ENCODE data around the gene SORCS2. TPM values are rescaled to one million over a fixed set of nuclear protein-coding genes. Genes with fewer than 3 reads are reported as not detected.

SORCS2 gene
- total RNA-seq, 1 experiment from 2014 or later, result not detected

- in situ Hi-C loops (cut with HindIII; ENCODE audit: low sequenced_read_pairs), result no loop called here
- no peak for DNase-seq (ENCODE audit: low spot score)
Observed at GRCh38 chr4:7421356-7422150, 229.2 kb downstream of the SORCS2 start.

DNA sequence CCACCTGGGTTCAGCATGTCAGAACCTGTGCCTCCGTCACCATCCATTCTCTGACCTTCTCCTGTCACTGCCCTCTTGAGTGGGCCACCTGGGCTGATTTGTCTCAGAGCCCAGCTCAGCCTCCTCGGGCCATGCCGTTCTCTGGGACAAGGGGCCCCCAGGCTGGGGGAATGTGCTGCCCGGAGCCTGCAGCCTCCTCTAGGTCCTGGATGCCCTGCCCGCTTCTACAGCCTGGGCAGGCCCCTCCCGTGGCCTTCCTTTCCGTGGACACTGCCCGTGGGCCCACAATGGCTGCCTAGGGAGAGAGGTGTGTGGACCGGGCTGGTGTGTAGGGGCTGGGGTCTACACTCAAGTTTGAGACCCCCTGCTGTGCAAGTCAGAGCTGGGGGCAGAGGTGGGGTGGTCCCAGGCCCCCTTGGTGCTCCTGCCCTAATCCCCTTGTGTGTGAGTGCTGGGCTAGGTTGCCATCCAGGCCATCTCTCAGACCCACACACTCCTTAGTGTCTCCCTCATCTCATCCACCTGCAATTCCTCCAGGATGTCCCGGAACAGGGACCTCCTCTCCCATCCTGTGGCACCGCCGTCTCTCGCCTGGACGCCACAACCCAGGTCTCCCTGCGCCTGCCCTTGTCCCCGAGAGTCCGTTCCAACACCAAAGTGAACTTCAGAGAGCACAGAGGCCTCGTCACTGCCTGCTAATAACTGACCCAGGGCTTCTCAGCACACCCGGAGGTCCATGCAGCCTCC, 230.0 kb downstream of the SORCS2 start:
- no peak for DNase-seq (ENCODE audit: low spot score)
- in situ Hi-C loops (cut with HindIII; ENCODE audit: low sequenced_read_pairs), result no loop called here

DNA sequence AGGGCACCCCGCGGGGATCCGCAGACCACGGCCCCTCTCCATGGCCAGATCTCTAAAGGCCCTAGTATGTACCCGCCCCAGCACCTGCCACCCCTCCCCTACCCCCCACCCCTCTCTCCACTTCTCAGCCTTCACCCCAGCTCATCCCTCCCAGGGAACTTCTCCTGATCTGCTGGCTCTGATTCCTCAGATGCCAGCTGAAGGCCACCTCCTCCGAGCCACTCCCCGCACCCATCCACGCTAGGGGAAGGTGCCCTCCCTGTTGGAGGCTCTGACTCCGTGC, 230.5 kb downstream of the SORCS2 start:
- in situ Hi-C loops (cut with HindIII; ENCODE audit: low sequenced_read_pairs), result no loop called here
- no peak for DNase-seq (ENCODE audit: low spot score)

GRCh38 chr4:7423391-7423790, 231.1 kb downstream of the SORCS2 start:
- DNase-seq (ENCODE audit: low spot score), result no peak
- in situ Hi-C loops (cut with HindIII; ENCODE audit: low sequenced_read_pairs), result no loop called here

DNA sequence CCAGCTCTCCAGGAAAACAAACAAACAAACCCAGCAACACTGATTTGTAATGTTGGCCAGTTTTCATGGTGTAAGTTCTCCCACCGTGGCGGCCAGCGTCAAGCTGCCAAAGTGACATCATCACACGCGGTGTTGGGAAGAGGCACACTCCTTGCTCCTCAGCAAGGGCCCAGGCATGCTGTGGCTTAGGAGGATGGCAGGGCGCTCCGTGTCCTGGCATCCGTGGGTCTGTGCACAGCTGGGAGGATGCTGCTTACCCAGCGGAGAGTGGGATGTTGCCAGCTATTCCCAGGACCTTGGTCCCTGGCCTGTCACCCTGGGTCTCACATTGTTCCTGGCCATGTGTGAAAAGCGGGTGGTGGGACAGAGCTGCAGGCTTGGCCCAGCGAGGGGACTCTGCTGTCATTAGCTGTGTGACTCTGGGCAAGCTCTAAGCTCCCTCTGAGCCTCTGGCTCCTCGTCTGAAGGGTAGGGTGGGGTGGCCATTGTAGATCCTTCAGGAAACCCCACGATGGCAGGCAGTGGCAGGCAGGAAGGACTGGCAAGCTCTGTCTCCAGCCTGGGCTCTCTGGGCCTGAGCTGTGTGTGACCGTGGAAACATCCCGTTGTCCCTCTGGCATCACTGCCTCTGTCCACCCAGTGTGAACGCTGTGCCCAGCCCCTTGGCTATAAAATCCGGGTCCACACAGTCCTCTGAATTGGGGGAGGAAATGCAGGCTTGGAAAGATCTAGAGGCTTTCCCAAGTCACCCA, 231.6 kb downstream of the SORCS2 start:
- no peak for DNase-seq (ENCODE audit: low spot score)
- in situ Hi-C loops (cut with HindIII; ENCODE audit: low sequenced_read_pairs), result no loop called here

GRCh38 chr4:7424553-7425111, 232.3 kb downstream of the SORCS2 start:
- DNase-seq (ENCODE audit: low spot score), result no peak
- in situ Hi-C loops (cut with HindIII; ENCODE audit: low sequenced_read_pairs), result no loop called here

DNA sequence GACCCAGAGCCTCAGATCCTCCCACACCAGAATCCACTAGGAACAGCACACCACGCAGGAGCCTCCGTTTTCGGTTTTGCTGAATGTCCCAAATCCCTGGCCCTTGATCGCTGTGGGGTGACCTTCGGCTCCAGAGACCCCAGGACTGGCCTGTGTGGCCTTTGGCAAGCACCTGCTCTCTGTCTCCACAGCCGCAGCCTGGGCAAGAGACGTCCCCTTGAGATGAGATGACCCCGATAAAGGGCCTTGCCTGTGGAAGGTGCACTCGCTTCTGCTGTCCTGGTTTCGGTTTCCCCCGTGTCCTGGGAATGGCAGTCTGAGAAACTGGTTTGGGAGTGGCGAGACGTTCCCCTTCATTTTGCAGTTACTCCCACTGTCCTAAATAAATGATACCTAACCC, 232.8 kb downstream of the SORCS2 start:
- in situ Hi-C loops (cut with HindIII; ENCODE audit: low sequenced_read_pairs), result no loop called here
- DNase-seq (ENCODE audit: low spot score), result no peak

- DNase-seq (ENCODE audit: low spot score), result no peak
- in situ Hi-C loops (cut with HindIII; ENCODE audit: low sequenced_read_pairs), result no loop called here
Observed at GRCh38 chr4:7425591-7426468, 233.5 kb downstream of the SORCS2 start.

DNA sequence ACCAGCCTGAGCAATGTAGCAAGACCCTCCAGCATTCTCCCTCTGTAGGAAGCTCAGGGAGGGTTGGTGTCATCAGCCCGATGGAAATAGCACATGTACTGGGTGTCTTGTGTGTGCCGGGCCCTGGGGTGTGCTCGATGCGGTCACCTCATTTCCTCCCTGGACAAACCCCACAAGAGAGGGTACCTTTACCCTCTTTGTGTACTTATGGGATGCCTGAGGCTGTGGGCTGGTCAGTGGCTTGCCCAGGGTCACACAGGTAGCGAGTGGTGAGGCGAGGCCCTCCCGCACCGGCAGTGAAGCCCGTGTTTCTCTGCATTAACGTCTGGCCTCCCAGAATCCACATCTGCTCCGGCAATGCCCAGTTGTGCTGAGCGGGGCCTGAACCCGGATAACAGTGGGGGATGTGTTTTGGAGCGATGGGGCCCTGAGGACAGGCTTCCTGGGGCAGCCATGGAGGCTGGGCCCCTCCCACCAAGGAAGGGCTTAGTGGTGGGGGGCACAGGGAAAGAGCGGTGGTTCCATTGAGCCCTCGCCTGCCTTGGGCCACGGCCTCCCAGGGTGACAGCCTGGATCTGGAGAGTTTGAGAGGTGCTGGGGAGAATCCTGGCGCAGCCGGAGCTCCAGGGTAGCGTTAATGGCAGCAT, 234.3 kb downstream of the SORCS2 start:
- no peak for DNase-seq (ENCODE audit: low spot score)
- in situ Hi-C loops (cut with HindIII; ENCODE audit: low sequenced_read_pairs), result no loop called here

GRCh38 chr4:7427361-7427760, 235.0 kb downstream of the SORCS2 start:
- in situ Hi-C loops (cut with HindIII; ENCODE audit: low sequenced_read_pairs), result no loop called here
- no peak for DNase-seq (ENCODE audit: low spot score)

- in situ Hi-C loops (cut with HindIII; ENCODE audit: low sequenced_read_pairs), result no loop called here
- no peak for DNase-seq (ENCODE audit: low spot score)
Observed at GRCh38 chr4:7427831-7428260, 235.5 kb downstream of the SORCS2 start.

- DNase-seq (ENCODE audit: low spot score), result no peak
- in situ Hi-C loops (cut with HindIII; ENCODE audit: low sequenced_read_pairs), result no loop called here
Observed at GRCh38 chr4:7428261-7429068, 236.1 kb downstream of the SORCS2 start.

DNA sequence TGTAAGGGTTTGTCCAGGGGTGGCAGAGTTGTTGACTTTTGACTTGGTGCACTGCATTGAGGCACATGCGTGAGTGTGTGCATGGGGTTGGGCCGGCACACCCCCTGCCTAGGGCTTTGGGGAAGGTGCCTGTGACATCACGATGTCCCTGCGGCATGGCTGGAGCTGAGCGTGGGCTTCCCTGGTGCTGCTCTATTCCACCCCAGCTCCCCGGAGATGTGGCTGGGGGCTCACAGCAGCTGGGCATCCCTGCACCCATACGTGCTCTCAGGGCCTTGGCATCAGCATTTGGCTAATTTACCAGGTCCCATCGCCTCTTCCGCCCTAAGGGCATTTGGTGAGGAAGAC, 236.7 kb downstream of the SORCS2 start:
- DNase-seq (ENCODE audit: low spot score), result no peak
- in situ Hi-C loops (cut with HindIII; ENCODE audit: low sequenced_read_pairs), result no loop called here

DNA sequence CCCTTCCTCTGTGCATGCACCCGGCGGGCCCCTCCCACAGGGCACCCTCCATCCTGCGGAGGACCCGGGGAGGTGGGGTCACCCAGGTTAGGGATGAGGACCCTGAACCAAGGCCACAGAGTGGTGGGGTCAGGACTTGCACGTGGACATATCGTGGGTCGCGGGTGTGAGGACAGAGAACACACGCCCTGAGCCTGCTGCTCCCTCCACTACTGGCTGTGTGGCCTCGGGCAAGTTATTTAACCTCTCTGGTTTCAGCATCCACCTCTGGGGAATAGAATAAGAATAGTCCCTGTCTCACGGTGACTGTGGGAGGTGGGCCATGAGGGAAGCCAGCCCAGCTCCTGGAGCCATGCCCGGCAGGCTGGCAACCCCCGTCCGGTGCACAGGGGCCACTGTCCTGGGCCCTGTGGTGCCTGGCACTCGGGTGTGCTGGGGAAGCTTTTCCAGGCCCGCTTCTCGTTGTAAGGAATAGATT, 237.3 kb downstream of the SORCS2 start:
- no peak for DNase-seq (ENCODE audit: low spot score)
- in situ Hi-C loops (cut with HindIII; ENCODE audit: low sequenced_read_pairs), result no loop called here

DNA sequence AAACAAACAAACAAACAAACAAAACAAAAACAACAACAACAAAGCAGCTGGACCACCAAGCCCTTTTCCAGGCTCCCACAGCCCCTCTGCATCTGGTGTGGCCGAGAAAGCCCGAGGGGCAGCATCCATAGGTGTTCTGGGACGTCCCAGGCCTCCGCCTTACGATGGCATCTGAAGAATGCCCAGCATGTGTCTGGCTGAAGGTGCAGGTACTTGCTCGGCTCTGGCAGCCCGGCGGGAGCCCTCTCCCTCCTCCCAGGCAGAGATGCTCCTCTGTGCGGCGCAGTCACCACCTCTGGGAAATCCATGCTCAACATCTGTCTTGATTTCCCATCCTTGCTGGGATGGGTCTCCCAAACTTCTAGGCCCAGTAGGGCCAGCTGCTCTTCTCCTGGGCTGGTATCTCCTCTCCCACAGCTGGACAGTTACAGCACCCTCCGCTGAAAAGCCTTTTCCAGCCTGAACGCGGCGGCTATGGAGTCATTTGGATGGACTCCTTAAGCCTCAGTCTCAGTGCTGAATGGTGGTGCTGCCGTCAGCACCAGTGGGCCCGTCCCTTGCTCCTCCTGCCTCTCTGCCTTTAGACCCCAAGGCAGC, 238.1 kb downstream of the SORCS2 start:
- in situ Hi-C loops (cut with HindIII; ENCODE audit: low sequenced_read_pairs), result no loop called here
- DNase-seq (ENCODE audit: low spot score), result no peak

DNA sequence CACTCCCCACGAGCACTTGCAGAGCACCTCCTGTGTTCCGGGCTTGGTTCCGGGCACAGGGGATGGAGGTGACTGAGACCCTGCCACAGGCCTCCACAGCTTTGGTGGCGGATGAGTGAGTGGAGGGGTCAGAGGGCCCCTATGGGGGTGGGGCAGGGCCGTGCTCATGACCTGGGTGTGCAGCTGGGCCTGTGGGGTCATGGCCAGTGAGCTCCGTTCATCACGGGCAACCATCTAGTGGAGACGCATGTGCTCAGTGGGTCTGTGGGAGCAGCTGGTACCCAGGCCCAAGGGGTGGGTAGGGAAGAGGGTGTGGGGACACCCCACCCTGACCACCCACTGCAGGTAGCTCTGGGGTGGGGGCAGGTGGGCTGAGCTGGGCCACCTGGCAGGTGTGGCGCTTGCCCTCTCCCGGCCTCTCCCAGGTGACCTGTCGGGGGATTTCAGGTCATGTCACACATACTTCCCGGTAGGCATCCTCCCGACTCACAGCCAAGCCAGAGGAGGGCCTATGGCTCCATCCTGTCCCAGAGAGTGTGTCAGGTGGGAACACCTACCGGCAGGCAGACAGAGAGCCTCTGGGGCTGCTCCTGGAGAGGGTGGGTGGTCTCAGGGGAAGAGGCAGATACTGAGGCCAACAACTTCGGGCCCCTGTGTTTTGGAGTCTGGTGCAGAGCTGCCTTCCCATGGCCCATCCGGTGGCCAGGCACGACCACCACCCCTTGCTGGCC, 238.8 kb downstream of the SORCS2 start:
- in situ Hi-C loops (cut with HindIII; ENCODE audit: low sequenced_read_pairs), result no loop called here

More for the DNA sequence above, 238.8 kb downstream of the SORCS2 start:
- DNase-seq (ENCODE audit: low spot score), result no peak

All from G401 (cell line).